GM18861 (cell line): ENCODE measurements around the gene TRAF2.

Experiments
- ATAC-seq: cut with Tn5 transposase; IDR thresholded peaks from one replicate; pipeline ENCODE4 v1.9.1; 2021; ENCODE audit not compliant: unreplicated experiment

TRAF2 gene

GRCh38 chr9:136958898-136959850 is 72.9 kb downstream of the TRAF2 start:
- no peak for ATAC-seq

- ATAC-seq, result no peak
Observed at GRCh38 chr9:136960212-136960937, 74.1 kb downstream of the TRAF2 start.

GRCh38 chr9:136960938-136961275 is 74.6 kb downstream of the TRAF2 start:
- no peak for ATAC-seq

GRCh38 chr9:136961279-136962065 is 75.2 kb downstream of the TRAF2 start:
- no peak for ATAC-seq

GRCh38 chr9:136962163-136962562 is 75.8 kb downstream of the TRAF2 start:
- ATAC-seq, result no peak

GRCh38 chr9:136962701-136963248 is 76.5 kb downstream of the TRAF2 start:
- ATAC-seq, result no peak

GRCh38 chr9:136963341-136963740 is 77.0 kb downstream of the TRAF2 start:
- no peak for ATAC-seq

- ATAC-seq, result no peak
Observed at GRCh38 chr9:136963751-136964150, 77.4 kb downstream of the TRAF2 start.

GRCh38 chr9:136964171-136964689 is 77.9 kb downstream of the TRAF2 start:
- no peak for ATAC-seq

GRCh38 chr9:136964833-136965422 is 78.6 kb downstream of the TRAF2 start:
- no peak for ATAC-seq

GRCh38 chr9:136965771-136966484 is 79.6 kb downstream of the TRAF2 start:
- no peak for ATAC-seq

GRCh38 chr9:136968333-136969127 is 82.2 kb downstream of the TRAF2 start:
- ATAC-seq, result no peak

GRCh38 chr9:136969150-136969549 is 82.8 kb downstream of the TRAF2 start:
- no peak for ATAC-seq

GRCh38 chr9:136969774-136970173 is 83.5 kb downstream of the TRAF2 start:
- ATAC-seq, result no peak

GRCh38 chr9:136970361-136970760 is 84.0 kb downstream of the TRAF2 start:
- ATAC-seq, result no peak

GRCh38 chr9:136971746-136972145 is 85.4 kb downstream of the TRAF2 start:
- ATAC-seq, result no peak

GRCh38 chr9:136972335-136972734 is 86.0 kb downstream of the TRAF2 start:
- no peak for ATAC-seq

GRCh38 chr9:136972743-136973142 is 86.4 kb downstream of the TRAF2 start:
- ATAC-seq, result no peak
